GM19324 (cell line): ENCODE results near the gene MESP1.
"Not testable (repeated sequence)": the region's sequence is repeated elsewhere in the genome, so short reads cannot be mapped to it uniquely, and the experiment has no call there.

ENCODE experiments used
- ATAC-seq: cut with Tn5 transposase; IDR thresholded peaks from one replicate; pipeline ENCODE4 v1.9.1; 2021; ENCODE audit warnings: mild to moderate bottlenecking, moderate library complexity; ENCODE audit not compliant: unreplicated experiment, low FRiP score

Gene MESP1, protein sequence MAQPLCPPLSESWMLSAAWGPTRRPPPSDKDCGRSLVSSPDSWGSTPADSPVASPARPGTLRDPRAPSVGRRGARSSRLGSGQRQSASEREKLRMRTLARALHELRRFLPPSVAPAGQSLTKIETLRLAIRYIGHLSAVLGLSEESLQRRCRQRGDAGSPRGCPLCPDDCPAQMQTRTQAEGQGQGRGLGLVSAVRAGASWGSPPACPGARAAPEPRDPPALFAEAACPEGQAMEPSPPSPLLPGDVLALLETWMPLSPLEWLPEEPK

DNA sequence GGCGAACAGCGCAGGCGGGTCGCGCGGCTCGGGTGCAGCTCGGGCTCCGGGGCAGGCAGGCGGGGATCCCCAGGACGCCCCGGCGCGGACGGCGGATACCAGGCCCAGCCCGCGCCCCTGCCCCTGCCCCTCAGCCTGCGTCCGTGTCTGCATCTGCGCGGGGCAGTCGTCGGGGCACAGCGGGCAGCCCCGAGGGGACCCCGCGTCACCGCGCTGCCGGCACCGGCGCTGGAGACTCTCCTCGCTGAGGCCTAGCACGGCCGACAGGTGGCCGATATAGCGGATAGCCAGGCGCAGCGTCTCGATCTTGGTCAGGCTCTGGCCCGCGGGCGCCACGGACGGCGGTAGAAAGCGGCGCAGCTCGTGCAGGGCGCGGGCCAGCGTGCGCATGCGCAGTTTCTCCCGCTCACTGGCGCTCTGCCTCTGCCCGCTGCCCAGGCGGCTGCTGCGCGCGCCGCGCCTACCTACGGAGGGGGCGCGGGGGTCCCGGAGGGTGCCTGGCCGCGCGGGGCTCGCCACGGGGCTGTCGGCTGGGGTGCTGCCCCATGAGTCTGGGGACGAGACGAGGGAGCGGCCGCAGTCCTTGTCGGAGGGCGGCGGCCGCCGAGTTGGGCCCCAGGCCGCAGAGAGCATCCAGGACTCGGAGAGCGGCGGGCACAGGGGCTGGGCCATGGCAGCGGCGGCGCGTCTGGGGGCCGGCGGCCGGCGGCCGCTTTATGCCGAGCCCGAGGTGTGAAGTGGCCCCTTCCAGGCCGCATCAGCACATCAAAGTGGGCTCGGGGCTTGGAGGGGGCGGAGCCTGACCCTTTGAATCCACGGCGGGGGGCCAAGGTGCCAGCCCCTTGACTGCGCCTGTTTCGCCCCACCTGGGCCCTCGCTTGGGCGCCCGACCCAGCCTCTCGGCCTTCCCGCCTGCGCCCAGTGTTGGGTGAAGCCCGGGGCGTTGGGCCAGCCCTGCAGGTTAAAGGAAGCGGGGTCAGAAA is at the start of gene MESP1:
MESP1 (minus strand) TSS at position 690 of the 983 bp plus-strand sequence; CDS start at position 672, 18 bp downstream.
- peak; percentile 80 for ATAC-seq

DNA sequence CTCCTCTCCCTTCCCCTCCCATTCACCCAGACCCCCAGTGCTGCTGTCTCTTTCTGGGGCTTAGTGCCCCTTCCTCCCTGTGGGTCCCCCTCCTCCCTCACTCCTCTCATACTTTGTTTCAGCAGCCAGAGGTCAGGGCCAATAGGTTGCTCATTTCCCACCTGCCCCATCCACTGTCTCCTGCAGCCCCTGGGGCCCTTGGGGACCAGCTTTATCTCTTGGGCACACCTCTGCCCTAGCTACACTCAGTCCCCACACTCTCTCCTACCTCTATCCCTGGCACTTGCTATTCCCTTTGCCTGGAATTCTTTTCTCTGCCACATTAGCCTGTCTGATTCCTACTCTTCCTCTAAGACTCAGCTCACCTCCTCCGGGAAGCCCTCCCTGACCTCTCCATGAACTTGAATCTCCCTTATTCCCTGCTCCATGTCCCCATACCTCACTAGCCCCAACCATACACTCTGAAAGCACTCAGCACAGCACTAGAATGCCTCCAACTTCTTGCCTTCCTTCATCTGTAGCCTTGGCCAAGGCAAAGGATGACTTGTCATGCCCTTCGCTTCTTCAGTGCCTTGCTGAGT is 49.0 kb upstream of the MESP1 start:
- ATAC-seq, result no peak

DNA sequence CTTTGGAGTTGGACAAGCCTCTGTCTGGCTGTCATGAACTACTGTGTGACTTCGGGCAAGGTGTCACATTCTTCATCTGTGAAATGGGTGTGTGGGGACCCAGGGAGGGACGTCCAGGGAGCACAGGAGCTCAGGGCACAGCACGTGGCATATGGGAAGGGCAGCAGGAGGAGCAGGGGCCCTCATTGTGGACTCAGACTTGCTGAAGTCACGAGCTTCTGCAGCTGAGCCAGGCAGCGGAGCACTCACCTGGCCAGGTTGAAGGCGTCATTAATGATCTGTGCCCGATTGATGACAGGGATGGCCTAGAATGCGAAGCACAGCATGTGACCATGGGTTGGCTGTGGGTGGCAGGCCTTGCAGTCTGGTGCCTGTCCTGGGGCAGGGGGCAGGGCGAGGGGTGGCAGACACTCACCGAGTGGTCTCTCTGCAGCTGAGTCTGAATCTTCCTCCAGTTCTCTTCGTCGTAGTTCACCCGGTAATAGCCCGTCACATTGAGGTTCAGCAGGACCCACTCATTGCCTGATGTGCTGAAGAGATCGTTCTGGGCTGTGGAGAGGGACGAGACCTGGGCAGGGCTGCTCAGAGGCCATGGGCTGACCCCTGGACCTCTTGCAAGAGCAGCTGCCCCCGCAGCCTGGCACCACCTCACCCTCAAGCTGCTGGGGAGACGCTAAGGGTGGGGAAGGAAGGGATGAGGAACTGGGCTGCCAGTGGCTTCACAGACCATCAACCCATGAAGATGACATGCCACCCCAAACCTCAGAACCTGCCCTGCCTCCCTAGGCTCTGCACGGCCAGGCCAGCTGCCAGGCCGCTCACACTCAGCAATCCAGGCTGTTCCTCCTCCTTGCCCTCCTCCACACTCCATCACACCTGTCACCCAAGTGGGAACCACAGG is 48.2 kb upstream of the MESP1 start:
- ATAC-seq, result no peak

DNA sequence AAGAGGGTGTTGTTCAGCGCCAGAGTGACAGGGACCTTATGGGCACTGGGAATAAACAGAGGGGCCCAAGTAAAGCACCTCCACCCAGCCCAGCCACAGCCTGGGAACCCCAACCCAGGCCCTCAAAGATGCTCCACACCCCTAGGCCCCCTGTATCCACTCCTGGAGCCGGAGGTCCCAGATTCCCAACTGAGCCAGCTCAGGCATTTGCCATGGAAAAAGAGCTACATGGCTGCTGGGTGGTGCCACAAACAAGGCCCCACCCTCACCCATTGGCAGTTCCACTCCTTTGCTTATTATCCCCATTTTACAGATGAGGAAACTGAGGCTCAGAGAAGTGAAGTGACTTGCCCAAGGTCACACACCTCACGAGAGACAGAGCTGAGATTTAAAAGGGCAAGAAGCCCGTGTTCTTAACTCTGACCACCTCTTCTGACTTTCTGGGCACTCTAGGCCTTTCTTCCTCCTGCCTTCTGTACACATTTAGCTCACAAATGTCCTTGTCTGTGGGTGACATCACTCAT is 46.7 kb upstream of the MESP1 start:
- ATAC-seq, result no peak

DNA sequence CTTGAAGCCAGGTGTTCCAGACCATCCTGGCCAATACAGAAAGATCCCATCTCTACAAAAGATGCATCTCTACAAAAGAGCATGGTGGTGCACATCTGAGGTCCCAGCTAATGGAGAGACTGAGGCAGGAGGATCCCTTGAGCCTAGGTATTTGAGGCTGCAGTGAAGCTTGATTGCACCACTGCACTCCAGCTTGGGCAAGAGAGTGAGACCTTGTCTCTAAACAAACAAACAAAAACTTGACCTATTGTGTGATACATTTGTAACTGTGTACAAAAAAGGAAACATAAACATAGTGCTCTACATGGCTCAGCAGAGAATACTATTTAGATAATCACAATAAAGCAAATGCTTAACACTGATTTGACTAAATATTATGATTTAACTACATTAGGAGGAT is 44.9 kb upstream of the MESP1 start:
- no peak for ATAC-seq

DNA sequence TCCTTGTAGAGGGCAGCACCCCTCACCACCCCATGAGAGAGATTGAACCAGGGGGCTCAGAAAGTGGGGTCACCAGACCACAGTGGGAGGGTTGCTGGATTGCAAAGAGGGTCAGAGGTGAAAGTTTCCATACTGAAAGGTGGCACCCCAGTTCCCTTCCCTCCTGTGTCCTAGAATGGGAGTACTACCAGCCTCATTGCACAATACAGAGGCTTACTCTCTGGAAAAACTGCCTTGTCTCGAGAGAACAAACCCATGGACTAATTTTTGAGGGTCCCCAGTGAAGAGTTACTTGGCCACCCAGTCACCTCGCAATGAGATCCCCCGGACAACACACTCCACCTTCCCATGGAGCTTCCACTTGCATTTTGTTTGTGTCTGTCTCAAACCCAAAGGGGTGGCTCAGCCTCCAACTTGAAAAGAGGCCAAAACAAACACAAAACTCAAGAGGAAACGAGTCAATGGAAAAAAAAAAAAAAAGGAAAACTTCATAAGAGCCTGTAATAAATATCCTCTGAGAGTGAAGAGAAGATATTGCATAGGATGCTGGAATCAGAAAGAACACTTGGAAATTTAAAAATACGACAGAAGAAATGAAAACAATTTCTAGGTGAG is 43.7 kb upstream of the MESP1 start:
- ATAC-seq, result no peak

DNA sequence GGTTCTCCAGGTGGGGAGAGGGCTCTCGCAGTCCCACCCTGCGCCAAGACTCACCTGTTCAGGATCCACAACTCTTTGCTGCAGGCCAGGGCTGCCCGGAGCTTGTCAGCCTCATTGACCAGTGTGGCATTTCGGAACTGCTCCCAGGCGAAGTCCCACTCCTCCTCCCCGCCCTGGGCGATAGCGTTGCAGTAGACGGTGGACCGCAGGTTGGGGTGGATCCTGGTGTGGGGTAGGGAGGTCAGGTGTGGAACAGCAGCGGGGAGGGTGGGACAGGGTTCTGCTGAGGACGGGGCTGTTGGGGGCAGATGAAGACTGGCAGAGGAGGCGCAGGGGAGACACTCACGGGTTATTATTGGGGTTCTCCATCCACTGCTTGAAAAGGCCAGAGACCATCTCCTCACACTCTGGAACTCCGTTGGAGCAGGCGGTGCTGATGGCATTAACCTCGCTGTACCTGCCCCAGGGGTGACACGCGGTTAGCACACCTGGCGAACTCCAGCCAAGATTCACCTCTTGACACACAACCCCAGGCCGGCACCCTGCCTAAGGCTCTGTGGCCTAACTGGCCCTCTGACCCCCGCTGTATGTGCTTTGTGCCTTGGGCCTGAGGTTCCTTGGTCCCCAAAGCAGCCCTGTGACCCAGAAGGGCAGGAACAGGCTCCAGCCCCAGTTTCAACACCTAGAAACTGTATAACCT is 41.2 kb upstream of the MESP1 start:
- ATAC-seq, result no peak

DNA sequence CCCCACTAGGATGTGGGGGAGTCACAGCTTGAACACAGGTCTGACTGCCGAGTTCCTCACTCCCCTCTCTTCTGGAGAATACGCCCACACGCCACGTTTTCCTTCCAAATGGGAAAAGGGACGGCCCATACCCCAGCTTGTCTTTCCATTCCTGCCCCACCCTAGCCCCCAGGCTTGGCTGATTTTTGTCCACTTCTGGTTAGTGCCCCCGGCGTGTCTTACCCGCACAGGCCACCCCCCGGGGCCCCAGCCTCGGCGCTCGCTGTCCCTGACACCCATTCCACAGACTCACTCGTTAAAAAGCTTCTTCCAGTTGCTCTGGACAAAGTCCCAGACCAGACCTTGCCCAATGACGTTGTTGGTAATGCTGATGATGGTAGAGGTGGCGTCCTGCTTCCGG is 39.6 kb upstream of the MESP1 start:
- no peak for ATAC-seq

DNA sequence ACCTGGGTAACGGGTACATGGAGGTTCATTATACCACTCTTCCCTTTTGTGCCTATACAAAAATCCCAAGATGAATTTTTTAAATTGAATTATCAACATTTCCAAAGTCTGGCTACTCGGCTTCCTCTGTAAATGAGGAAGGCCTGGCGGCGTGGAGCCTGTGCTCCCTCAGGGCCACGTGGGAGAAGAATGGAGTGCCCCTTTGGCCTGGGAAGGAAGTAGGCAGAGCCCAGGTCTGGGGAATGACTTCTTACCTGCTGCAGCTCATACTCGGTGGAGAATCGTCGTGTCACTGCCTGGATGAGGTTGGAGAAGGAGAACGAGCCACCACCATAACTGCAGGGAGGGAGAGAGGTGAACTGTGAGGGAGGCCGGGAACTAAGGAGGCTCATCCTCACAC is 39.2 kb upstream of the MESP1 start:
- no peak for ATAC-seq

DNA sequence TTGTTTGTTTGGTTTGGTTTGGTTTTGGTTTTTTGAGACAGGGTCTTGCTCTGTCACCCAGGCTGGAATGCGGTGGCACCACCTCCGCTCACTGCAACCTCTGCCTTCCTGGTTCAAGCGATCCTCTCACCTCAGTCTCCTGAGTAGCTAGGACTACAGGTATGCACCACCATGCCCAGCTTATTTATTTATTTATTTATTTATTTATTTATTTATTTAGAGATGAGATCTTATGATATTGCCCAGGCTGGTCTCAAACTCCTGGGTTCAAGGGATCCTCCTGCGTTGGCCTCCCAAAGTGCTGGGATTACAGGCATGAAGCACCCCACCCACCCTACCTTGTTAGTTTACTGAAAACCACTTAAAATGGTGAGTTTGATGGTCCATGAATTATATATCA is 37.5 kb upstream of the MESP1 start:
- ATAC-seq, result not testable (repeated sequence)

DNA sequence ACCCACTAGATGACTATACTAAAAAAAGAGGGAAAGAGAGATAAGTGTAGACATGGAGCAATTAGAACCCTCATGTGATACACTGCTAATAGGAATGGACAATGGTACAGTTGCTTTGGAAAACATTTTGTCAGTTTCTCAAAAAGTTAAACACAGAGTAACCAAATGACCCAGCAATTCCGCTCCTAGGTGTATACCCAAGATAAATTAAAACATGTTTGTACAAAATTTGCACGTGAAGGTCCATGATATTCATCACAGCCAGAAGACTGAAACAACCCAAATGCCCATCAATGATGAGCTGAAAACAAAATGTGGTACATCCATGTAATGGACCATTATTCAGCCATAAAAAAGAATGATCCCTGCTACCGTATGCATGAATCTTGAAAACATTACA is 36.9 kb upstream of the MESP1 start:
- no peak for ATAC-seq

DNA sequence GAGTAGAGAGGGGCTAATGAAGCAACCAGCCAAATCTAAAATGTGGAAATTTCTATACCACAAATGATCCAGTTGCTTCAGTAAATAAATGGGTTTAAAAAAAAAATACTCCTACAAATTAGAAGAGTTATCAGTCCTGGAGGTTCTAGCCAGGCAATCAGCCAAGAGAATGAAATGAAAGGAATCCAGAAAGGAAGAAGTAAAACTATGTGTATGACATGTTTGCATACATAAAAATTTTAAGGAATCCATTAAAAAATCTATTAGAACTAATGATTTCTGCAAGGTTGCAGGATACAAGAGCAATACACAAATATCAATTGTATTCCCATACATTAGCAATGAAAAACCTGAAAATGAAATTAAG is 34.7 kb upstream of the MESP1 start:
- no peak for ATAC-seq

DNA sequence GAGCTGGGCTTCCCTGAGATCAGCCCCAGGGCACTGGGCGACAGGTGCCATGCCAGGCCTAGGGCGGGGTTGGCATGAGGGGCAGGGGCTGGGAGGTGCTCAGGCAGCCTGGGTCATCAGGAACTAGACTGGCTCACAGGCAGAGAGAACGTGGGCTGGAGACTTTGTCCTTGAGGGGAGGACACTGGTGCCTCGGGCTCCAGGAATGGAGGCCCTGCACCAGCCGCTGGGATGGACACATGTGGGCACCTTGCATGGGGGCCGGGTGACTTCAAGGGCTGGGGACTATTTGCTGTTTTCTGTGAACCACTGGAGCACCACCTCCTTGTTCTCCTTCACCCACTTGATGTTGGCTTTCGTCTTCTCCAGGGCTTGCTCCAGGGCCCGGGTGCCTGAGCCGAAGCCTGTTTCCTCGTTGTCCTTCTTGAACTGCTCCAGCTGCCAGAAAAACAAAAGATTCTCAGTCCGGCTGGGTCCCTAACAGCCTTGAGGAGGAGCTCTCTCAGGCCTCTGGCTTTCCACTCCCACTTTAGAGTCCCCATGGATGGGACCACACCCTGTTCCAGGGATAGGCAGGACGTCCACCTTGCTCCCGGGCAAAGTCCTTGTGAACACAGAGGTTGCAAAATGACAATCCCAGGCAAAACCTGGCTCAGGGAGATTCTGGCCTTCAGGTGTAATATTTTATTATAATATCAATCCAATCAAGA is 34.2 kb upstream of the MESP1 start:
- no peak for ATAC-seq

DNA sequence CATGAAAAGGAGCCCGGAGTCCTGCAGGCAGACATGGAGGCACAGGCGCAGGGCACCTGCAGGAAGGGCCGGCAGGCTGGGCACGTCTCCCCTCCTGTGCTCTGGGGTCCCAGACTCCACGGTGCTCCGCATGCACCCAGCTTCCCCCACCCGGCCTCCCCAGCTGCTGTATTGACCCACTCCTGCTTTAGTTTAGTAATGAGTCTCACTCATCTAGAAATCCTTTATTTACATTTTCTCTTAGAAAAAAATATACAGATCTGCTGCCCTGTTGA is 33.6 kb upstream of the MESP1 start:
- no peak for ATAC-seq

DNA sequence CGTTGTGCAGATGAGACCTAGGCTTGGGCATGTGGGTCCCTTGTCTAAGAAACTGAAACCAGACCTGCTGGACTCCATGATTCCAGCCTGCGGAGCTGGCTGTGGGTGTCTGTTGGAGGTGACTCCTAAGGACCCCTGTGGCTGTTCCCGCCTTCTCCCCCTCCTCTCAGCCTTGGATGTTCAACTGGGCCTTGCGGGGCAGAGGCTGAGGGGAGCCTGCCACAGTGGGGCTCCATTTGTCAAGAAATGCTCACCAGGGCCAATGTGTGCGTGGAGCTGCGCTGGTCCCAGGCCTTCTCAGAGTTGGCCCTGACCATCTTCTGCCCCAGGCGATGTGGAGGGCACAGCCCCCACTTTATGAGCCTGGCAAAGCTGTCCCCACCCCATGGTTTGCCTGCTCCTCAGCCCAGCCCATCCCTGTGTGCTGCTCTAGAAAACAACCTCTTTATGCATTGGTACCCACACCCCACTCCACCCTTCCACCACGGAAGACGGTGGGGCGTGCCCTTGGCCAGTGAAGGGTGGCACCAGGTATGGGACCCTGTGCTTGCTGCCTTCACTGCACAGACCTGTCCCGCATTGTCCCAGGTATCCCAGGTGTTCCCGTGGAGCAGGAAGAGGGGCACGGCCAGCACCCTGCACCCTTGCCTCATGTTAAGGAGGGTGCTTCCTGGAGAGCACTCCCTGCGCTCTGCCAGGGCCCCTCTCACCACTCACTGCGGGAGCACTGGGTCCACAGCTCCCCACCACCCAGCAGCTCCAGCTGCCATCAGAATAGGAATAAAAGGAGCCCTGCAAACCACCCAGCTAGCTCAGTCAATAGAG is 33.0 kb upstream of the MESP1 start:
- no peak for ATAC-seq

DNA sequence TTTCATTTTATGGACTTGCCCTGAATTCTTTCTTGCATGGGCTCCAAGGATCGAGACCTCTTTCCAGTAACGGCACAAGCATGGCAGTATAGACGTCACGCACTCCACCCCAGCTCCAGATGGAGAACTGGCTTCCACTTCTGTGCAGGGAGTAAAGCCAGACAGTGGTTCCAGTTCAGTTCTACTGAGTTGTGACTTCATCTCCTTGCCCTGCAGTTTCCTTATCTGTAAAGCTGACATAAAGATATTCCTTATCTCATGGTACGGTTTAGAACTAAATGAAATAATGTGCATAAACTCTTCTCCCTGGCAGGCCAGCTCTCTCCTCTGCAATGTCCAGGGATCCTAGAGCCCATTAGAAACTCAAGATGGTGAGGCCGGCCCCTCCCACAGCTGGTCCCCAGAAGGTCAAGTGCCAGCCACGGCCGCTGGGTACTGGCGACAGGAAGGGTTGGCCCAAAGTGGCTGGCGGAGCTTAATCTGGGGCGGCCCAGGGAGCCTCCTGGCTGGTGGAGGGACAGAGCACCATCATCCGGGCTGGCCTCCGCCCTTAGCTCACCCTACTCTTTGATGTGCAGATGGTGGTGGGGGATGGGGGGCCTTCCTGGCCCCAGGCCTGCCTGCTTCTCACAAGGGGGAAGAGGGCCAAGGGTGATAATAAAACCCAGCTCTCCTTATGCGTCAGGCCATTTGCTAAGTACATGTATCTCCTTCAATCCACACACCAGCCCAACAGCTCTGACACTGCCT is 32.2 kb upstream of the MESP1 start:
- no peak for ATAC-seq

DNA sequence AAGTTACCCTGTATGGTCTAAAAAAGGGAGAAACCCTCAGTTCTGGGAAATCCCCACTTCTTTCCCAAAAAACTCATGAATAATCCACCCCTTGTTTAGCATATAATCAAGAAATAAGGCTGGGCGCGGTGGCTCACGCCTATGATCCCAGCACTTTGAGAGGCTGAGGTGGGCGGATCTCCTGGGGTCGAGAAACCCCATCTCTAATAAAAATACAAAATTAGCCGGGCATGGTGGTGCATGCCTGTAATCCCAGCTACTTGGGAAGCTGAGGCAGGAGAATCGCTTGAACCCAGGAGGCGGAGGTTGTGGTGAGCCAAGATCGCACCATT is 31.5 kb upstream of the MESP1 start:
- ATAC-seq, result not testable (repeated sequence)
